ENCODE measurements around the gene FAM89B. TPM values are rescaled to one million over a fixed set of nuclear protein-coding genes. Genes with fewer than 3 reads are reported as not detected.

Gene FAM89B
- total RNA-seq, result 59.0 and 62.4 TPM in 2 replicates

DNA sequence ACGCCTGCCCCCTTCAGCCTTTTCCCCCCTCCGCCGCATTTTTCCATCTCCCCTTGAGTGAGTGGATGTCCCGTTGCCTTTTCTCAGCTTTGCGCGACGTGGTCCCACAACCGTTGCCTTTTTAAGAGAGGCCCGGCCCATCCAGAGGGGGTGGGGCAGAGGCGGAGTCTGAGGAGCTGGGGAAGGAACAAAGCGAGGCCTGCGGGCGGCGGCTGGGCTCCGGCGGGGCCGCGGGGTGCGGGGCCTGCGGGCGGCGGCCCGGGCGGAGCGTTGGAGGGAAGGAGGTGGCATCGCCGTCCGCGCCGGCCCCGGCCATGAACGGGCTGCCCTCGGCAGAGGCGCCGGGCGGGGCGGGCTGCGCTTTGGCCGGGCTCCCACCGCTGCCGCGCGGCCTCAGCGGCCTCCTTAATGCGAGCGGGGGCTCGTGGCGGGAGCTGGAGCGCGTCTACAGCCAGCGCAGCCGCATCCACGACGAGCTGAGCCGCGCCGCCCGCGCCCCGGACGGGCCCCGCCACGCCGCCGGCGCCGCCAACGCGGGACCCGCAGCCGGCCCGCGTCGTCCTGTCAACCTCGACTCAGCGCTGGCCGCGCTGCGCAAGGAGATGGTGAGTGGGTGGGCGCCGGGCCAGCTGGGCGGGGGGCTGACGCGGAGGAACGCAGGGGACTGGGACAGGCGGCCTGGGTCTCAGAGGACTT is at the start of gene FAM89B:
Gene FAM89B (plus strand): TSS at position 183 of the 696 bp plus-strand sequence. CDS start 132 bp downstream, at position 315.

DNA sequence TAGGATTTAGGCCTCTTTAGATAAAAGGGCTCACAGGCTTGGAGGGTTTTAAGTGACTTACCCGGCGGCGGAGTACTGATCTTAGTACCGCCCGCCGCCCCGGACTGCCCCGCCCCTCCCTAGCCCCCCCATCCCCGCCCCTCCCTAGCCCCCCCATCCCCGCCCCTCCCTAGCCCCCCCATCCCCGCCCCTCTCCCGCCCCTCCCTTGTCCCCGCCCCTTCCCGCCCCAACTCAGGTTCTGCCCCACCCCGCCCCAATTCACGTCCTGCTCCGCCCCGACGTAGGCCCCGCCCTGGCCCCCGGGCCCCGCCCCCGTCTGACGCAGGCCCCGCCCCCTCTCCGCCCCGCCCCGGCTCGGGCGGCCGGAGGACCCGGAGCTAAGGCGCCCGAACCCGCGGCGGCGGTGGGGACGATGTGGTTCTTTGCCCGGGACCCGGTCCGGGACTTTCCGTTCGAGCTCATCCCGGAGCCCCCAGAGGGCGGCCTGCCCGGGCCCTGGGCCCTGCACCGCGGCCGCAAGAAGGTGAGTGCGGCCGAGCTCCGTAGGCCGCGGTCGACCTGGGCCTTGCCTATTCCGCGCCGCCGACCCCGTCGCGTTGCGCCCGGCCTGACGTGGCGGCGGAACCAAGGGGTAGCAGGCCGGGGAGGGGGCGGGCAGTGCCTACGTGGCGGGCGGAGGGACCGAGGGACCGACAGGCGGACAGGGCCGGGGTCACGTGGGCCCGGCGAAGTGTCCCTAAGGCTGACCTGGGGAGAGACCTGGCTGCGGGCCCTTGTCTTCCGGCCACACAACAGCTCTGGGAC is 47.4 kb upstream of the FAM89B start, which contains the start of gene SCYL1:
Gene SCYL1 (plus strand): TSS at position 343 of the 805 bp plus-strand sequence. CDS start 71 bp downstream, at position 414.

DNA sequence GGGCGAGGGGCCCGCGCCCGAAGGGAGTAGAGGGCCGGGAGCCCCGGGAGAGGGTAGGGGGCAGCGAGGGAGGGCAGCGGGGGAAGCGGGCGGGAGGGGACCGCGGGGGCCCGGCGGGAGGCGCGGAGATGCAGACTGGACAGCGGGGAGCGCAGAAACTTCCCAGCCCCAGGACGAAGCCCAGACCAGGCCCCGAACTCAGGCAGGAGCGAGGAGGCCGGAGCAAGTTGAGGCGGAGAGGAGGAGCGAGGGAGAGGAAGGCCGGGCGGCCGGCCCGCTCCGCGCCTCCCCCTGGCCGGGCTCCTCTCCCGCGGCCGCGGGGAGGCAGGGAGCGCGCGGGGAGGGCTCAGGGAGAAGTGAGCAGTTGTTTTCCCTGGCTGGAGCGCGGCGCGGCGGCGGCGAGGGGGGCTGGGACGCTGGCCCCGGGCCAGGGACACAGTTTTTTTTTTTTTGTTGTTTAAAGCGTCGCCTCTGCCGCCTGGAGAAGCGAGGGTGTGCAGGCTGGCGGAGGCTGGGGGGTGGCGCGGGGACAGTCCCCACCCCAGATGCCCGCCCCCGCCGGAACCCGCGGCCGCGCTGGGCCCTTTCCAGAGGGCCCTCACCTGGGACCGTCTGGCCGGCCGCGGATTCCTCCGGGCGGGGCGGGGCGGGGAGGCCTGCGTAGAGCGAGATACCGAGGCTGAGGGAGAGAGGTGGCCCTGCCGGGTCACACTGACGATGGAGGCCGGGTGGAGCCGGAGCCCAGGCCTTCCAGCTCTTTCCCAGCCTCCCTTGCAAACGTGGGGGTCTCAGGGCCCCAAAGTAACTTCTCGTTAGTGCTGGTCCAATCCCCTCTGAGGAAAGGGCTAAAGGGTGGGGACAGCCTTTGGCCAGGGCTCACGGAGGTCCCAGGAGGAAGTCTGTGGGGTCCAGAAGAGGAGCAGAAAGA is 14.1 kb upstream of the FAM89B start, which contains the start of gene LTBP3:
Gene LTBP3 (minus strand): TSS at position 358 of the 928 bp plus-strand sequence. CDS start 400 bp downstream, outside the sequence.

DNA sequence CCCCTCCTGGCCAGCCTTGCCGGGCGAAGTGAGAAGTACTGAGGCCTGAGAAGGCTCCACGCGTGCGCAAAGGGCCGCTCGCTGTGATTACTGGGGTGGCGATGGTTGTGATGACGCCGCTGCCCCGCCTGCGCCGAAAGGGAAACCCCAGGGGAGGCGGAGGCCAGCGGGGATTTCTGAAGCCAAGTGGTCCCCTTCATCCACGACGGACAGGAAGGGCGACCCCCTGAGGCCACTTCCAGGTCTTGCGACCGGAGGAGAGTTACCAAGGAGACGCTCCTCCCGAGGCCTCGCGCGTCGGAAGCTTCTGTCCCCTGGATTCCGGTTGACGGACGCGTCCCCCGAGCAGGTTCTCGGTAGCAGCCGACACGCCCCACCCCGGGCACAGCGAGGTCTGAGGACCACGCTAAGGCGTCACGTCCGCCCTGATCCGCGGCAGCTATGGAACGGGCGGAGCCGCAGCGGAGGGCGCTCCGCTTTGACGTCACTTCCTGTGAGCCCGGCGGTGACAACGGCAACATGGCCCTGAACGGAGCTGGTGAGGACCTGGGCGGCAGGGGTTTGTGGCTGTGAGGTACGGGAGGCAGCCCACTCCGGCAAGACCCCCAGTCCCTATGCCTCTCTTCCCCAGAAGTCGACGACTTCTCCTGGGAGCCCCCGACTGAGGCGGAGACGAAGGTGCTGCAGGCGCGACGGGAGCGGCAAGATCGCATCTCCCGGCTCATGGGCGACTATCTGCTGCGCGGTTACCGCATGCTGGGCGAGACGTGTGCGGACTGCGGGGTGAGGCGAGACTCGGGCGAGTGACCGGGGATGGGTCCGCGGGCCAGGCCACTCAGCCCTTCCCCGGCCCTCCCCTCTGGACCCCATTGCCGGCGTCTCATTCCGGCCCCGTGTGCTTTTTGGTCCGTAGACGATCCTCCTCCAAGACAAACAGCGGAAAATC is 2.1 kb upstream of the FAM89B start, which contains the start of gene ZNRD2:
Gene ZNRD2 (plus strand): TSS at position 505 of the 946 bp plus-strand sequence. CDS start 15 bp downstream, at position 520.

DNA sequence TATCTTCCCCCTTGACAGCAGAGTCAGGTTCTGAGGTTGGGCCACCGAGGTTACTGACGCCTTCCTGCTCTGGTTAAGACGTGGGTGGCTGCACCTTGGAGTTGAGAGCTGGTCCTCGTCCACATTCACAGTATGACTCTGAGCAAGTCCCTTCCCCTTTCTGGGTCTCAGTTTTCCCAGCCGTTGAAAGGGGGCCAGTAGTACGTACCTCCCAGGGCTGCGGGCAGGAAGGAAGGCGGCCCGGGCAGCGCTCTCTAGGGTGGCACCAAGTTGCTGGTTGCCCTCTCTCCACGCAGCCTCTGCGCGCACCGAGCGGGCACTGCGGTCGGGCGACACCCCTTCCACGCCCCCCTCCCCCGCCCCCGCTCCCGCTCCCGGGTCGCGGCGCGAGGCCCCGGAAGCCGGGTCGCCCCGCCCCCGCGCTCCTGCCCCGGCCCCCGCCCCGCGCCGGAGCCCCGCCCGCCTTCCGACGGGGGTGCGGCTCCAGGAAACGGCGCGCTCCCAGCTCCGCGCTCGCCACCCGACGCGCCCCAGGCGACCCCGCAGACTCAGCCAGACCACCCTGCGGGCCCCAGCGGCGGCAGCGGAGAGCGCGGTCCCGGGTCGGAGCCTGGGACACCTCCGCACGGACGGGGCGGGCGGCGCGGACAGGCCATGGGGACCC is 3.4 kb downstream of the FAM89B start, which contains the start of gene EHBP1L1:
Gene EHBP1L1 (plus strand): TSS at position 486 of the 664 bp plus-strand sequence. CDS start 250 bp downstream, outside the sequence.

GRCh38 chr11:65595543-65596281 is 23.4 kb downstream of the FAM89B start, which contains the start of gene KCNK7:
KCNK7 (minus strand) TSS chr11:65595800; CDS start chr11:65595772, 28 bp downstream.

DNA sequence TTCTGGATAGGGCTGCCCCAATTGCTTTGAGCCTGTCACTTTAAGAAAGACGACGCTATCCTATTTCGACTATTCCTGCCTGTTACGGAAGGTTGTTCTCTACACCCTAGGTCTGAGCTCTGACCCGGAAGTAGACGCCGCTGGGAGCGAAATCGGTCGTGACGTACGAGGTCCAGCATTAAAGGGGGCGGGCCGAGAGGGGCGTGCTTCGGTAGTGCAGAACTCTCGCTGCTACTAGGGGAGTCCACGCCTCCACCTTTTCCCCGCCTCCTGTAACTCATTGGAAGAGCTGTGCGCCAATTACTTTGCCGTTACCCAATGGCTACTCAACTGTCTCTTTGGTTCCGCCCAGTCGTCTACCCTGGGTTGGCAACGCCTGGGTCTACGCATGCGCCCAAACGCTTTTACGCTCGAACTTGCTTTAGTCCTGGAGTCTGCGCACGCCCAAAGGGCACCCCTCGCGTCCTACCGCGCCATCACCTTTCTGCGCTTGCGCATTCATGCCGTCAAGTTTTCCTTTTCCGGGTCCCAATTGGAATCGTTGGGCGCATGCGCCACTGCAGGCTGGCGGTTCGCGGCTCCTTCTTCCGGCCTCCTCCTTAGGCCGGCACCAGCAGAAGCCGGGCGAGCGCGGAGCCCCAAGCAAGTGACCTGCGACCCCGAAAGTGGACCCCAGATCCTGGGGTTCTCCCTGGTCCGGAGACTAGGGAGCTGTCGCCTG is 43.1 kb downstream of the FAM89B start, which contains the start of gene PCNX3:
Gene PCNX3 (plus strand): TSS at position 548 of the 721 bp plus-strand sequence. CDS start 536 bp downstream, outside the sequence.

Other genes with a start within 250 kb of the FAM89B start
- gene DPF2, start 238.7 kb upstream of the FAM89B start, total RNA-seq, result 38.5 and 40.7 TPM in 2 replicates
- gene TIGD3, start 217.8 kb upstream of the FAM89B start, total RNA-seq, result 0.30 TPM in 1 of 2 replicates, not detected in the other
- 0.67 and 0.74 TPM in 2 replicates for gene SLC25A45, start 189.9 kb upstream of the FAM89B start, total RNA-seq
- gene FRMD8, start 185.9 kb upstream of the FAM89B start, total RNA-seq, result 19.8 and 28.2 TPM in 2 replicates
- 4.9 TPM in 2 replicates for gene NEAT1, start 149.7 kb upstream of the FAM89B start, total RNA-seq
- gene MALAT1, start 73.5 kb upstream of the FAM89B start, total RNA-seq, result 477 and 585 TPM in 2 replicates
- 110 and 117 TPM in 2 replicates for gene SCYL1, start 47.5 kb upstream of the FAM89B start, total RNA-seq
- gene LTBP3, start 14.2 kb upstream of the FAM89B start, total RNA-seq, result 22.3 and 26.9 TPM in 2 replicates
- gene ZNRD2, start 2.1 kb upstream of the FAM89B start, total RNA-seq, result 116 and 117 TPM in 2 replicates
- 30.6 and 38.5 TPM in 2 replicates for gene EHBP1L1, start 3.5 kb downstream of the FAM89B start, total RNA-seq
- 0.15 TPM in 1 of 2 replicates, not detected in the other for gene KCNK7, start 23.3 kb downstream of the FAM89B start, total RNA-seq
- 34.6 TPM in 2 replicates for gene MAP3K11, start 41.7 kb downstream of the FAM89B start, total RNA-seq
- 34.0 and 39.2 TPM in 2 replicates for gene PCNX3, start 43.2 kb downstream of the FAM89B start, total RNA-seq
- 40.2 and 40.4 TPM in 2 replicates for gene SIPA1, start 65.6 kb downstream of the FAM89B start, total RNA-seq
- gene RELA, start 90.4 kb downstream of the FAM89B start, total RNA-seq, result 43.6 and 44.4 TPM in 2 replicates
- 41.0 and 43.7 TPM in 2 replicates for gene KAT5, start 139.7 kb downstream of the FAM89B start, total RNA-seq
- 66.0 and 76.0 TPM in 2 replicates for gene RNASEH2C, start 148.3 kb downstream of the FAM89B start, total RNA-seq
- gene AP5B1, start 208.4 kb downstream of the FAM89B start, total RNA-seq, result 4.9 and 5.5 TPM in 2 replicates
- not detected in 2 replicates for gene OVOL1, start 214.5 kb downstream of the FAM89B start, total RNA-seq

Data from bronchus fibroblast of lung (primary cell).